Upper lobe of left lung (tissue), 6 donors: ENCODE results near the gene MR1. TPM values are rescaled to one million over a fixed set of nuclear protein-coding genes. Genes with fewer than 3 reads are reported as not detected.
A peak's percentile ranks its signal among the peaks of the same experiment; 100 is the strongest.

Experiments
- ATAC-seq, 2 donors: fragments of 200-7000 bp; cut with Tn5 transposase; one replicate each; pipeline ENCODE4 v1.9.1; 2022; ENCODE audit warnings: mild to moderate bottlenecking in 2 of 2, moderate library complexity in 2 of 2; ENCODE audit not compliant: low FRiP score in 2 of 2
- DNase-seq, 2 donors: peaks; one replicate each; pipeline ENCODE4 v3.0.0-alpha.2; 2019 to 2020
- H3K27ac ChIP-seq, 4 donors: fragments of 200-600 bp; sonication (generic); one replicate each; pipeline ENCODE4 v1.5.1; 2016 to 2019
- H3K27me3 ChIP-seq, 4 donors: fragments of 200-600 bp; sonication (generic); one replicate each; pipeline ENCODE4 v1.5.1; 2017 to 2019
- H3K36me3 ChIP-seq, 4 donors: fragments of 200-600 bp; sonication (generic); one replicate each; pipeline ENCODE4 v1.5.1; 2016 to 2019
- H3K4me1 ChIP-seq, 4 donors: fragments of 200-600 bp; sonication (generic); one replicate each; pipeline ENCODE4 v1.5.1; 2018 to 2019
- H3K4me3 ChIP-seq, 4 donors: fragments of 200-600 bp; sonication (generic); one replicate each; pipeline ENCODE4 v1.5.1; 2017 to 2019; ENCODE audit warnings: mild to moderate bottlenecking in 2 of 4, moderate library complexity in 1 of 4
- H3K9me3 ChIP-seq, 4 donors: fragments of 200-600 bp; sonication (generic); one replicate each; pipeline ENCODE4 v1.5.1; 2018 to 2019
- EP300 ChIP-seq, 4 donors: sonication (generic); formaldehyde crosslinking; IDR thresholded peaks; one replicate each; pipeline ENCODE4 v1.5.1; 2017; ENCODE audit warnings: antibody characterized with exemption in 4 of 4, control low read depth in 2 of 4
- POLR2A ChIP-seq, 4 donors: fragments of 450-650 bp; IDR thresholded peaks; one replicate each; pipeline ENCODE4 v1.5.1; 2016 to 2017; ENCODE audit warnings: antibody characterized with exemption in 4 of 4, mild to moderate bottlenecking in 2 of 4
- POLR2AphosphoS5 ChIP-seq, 2 donors: sonication (generic); formaldehyde crosslinking; IDR thresholded peaks; one replicate each; pipeline ENCODE4 v1.5.1; 2017; ENCODE audit warnings: antibody characterized with exemption in 2 of 2
- WGBS, 2 donors: methylation state at CpG; one replicate each; pipeline ENCODE4 v1.1.5; 2017 to 2018; 5-methylcytosine and 5-hydroxymethylcytosine counted together
- total RNA-seq, 6 donors: library from RNA; depleted of rRNA in 4 of 6; stranded (reverse); fragments of >200 nt in 4 of 6; gene quantifications; one replicate each; pipeline versions ENCODE4 v1.1.0 to v1.2.1, GENCODE V29; 2016 to 2021
- TF ChIP-seq, protein P1 (sequence below), 6 experiments: fragments of 450-650 bp in 4 of 6; fragments of 200-600 bp in 2 of 6; sonication (generic) in 2 of 6; IDR thresholded peaks; one replicate each; pipeline ENCODE4 v1.5.1; 2016 to 2019; ENCODE audit warnings: antibody characterized with exemption in 6 of 6
- donor health status: DM: no; HTN: no; CAD: no; lungs with moderate emphysema.
- donor health status: DM: no; HTN: yes; CAD: no; lungs with severe emphysema.

Gene MR1
- 10 to 100 TPM; 22.0 to 54.0 (median 26.9) TPM for total RNA-seq

GRCh38 chr1:181033799-181034451, at the start of gene MR1:
Gene MR1 (plus strand): TSS chr1:181033983. CDS start chr1:181034008, 25 bp downstream.
- H3K4me3 ChIP-seq = peak within 1 kb of the TSS; percentile 2 to 55 (median 46)
- no peaks in the 10 kb centered on the region for H3K9me3 ChIP-seq
- H3K36me3 ChIP-seq = no peaks in the 10 kb centered on the region
- WGBS, 2 donors = 9 to 13% methylated on average over 9 of the region's 9 CpGs
- TF ChIP-seq, protein P1, sequence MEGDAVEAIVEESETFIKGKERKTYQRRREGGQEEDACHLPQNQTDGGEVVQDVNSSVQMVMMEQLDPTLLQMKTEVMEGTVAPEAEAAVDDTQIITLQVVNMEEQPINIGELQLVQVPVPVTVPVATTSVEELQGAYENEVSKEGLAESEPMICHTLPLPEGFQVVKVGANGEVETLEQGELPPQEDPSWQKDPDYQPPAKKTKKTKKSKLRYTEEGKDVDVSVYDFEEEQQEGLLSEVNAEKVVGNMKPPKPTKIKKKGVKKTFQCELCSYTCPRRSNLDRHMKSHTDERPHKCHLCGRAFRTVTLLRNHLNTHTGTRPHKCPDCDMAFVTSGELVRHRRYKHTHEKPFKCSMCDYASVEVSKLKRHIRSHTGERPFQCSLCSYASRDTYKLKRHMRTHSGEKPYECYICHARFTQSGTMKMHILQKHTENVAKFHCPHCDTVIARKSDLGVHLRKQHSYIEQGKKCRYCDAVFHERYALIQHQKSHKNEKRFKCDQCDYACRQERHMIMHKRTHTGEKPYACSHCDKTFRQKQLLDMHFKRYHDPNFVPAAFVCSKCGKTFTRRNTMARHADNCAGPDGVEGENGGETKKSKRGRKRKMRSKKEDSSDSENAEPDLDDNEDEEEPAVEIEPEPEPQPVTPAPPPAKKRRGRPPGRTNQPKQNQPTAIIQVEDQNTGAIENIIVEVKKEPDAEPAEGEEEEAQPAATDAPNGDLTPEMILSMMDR (IDR thresholded peaks at IDR 0.05) = no peak
- peak; percentile 43 to 79 for TF ChIP-seq POLR2AphosphoS5 (IDR thresholded peaks at IDR 0.05)
- TF ChIP-seq POLR2A (IDR thresholded peaks at IDR 0.05) = peak in 3 of 4 donors; percentile 66 to 88 (median 72)
- H3K4me1 ChIP-seq = peaks cover 27 to 43% (median 34%) of the 10 kb centered on the region in 4 donors
- ATAC-seq = peak; percentile 92 to 97
- DNase-seq = peak in 1 of 2 donors; percentile 50
- H3K27me3 ChIP-seq = no peaks in the 10 kb centered on the region
- H3K27ac ChIP-seq = peak within 1 kb of the TSS; percentile 90 to 94 (median 92)

DNA sequence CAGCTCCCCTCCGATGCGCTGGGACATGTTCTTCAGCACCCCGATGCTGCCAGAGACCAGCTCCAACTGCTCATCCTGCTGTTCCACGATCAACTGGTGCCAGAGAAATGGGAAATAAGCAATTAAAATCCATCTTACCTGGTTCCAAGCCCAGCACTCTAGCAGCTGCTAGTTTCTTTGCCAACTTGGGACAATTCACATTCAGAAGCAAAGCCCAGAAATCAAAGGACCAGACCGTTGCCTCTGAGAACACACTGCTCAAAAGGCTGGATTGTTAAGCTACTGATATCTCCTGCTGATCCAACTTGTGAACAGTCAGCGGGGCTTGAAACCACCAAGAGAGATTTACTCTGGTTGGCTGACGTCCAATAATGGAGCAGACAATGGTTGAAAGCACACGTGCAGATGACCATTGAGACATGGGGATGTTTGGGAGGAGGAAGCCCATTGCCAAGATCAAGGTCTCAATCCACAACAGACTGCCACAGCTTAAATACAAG, 45.5 kb upstream of the MR1 start:
- H3K9me3 ChIP-seq = no peaks in the 10 kb centered on the region

DNA sequence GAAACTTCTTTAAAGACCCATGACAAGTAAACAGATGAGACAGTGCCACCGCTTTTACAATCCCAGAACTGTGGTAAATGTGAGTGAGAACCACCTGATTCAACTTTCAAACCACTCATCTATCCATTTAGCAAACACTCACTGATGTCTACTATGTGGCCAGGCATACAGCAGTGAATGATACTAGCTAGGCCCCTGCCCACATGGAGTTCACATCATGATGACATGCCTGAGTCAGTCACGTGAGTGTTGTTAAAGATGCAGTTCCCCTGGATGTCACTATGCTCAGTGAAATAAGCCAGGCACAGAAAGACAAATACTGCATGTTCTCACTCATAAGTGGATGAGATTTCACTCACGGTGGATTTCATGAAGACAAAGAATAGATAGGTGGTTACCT, 39.5 kb upstream of the MR1 start:
- WGBS, 2 donors = 78 to 80% methylated on average over 3 of the region's 3 CpGs
- Histone ChIP-seq H3K27me3 (no peaks in the 10 kb centered on the region), H3K36me3 (peaks cover 0 to 45% (median 20%) of the 10 kb centered on the region in 4 donors), H3K27ac (no peak overlapping the region), H3K4me1 (peaks cover 0 to 12% (median 0%) of the 10 kb centered on the region in 4 donors), H3K9me3 (no peaks in the 10 kb centered on the region), H3K4me3 (no peak overlapping the region)
- ATAC-seq = no peak
- TF ChIP-seq, protein P1 (IDR thresholded peaks at IDR 0.05) = no peak
- no peak for TF ChIP-seq POLR2AphosphoS5 (IDR thresholded peaks at IDR 0.05)
- no peak for TF ChIP-seq EP300 (IDR thresholded peaks at IDR 0.05)
- no peak for TF ChIP-seq POLR2A (IDR thresholded peaks at IDR 0.05)
- no peak for DNase-seq

More for the DNA sequence above, 45.5 kb upstream of the MR1 start:
- Histone ChIP-seq H3K27ac (no peak overlapping the region), H3K4me3 (no peak overlapping the region), H3K4me1 (peaks cover 0 to 12% (median 0%) of the 10 kb centered on the region in 4 donors), H3K36me3 (peaks cover 11 to 99% (median 60%) of the 10 kb centered on the region in 4 donors), H3K27me3 (no peaks in the 10 kb centered on the region)
- TF ChIP-seq POLR2A (IDR thresholded peaks at IDR 0.05) (no peak), EP300 (IDR thresholded peaks at IDR 0.05) (no peak), POLR2AphosphoS5 (IDR thresholded peaks at IDR 0.05) (no peak)
- DNase-seq = no peak
- ATAC-seq = no peak
- WGBS, 2 donors = 83 to 87% methylated on average over 8 of the region's 8 CpGs

DNA sequence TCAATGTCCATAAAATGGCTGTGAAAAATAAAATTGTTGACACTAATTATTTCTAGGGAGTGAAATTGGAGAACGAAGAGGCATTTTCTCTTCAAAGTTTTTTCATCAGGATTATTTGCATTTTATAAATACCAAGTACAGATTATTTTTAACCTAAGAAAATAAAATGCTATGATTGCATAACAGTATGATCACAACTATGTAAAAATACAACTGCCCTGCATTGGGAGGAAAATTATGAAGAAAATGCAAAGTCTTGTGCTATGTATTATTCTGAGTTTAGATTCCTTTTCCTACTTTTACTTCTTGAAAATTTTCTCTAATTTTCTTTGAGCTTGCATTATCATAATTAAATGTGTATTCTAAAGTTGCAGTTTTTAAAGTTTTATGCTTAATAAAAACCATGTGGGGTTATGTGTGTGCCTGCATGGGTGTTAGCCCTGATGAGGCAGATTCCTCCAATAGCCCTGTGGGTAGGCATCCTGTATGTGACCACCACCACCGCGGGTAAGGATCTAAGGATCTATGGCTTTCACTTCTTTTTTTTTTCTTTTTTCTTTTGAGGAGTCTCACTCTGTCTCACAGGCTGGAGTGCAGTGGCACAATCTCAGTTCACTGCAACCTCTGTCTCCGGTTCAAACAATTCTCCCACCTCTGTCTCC, 35.8 kb upstream of the MR1 start:
- no peak for ATAC-seq

More for the DNA sequence above, 35.8 kb upstream of the MR1 start:
- peaks cover 0 to 21% (median 8%) of the 10 kb centered on the region in 4 donors for H3K36me3 ChIP-seq
- TF ChIP-seq, protein P1 (IDR thresholded peaks at IDR 0.05) = no peak
- no peak for TF ChIP-seq POLR2A (IDR thresholded peaks at IDR 0.05)
- no peak for TF ChIP-seq EP300 (IDR thresholded peaks at IDR 0.05)
- no peak for TF ChIP-seq POLR2AphosphoS5 (IDR thresholded peaks at IDR 0.05)
- no peak overlapping the region for H3K4me3 ChIP-seq
- no peak overlapping the region for H3K27ac ChIP-seq
- no peaks in the 10 kb centered on the region for H3K9me3 ChIP-seq
- DNase-seq = no peak
- no peaks in the 10 kb centered on the region for H3K27me3 ChIP-seq
- H3K4me1 ChIP-seq = no peaks in the 10 kb centered on the region
- 84 to 85% methylated on average over 4 of the region's 4 CpGs for WGBS, 2 donors
